Stimulated activated naive CD8-positive, alpha-beta T cell treated with anti-CD3 and anti-CD28 coated beads, Interleukin-15, Interleukin-2, amounts not matched to agents 100 ng/mL and 50 ng/mL, for 24 hours (primary cell): ENCODE results near the gene TSPY1.
"Not testable (repeated sequence)": the region's sequence is repeated elsewhere in the genome, so short reads cannot be mapped to it uniquely, and the experiment has no call there.

Experiments
- H3K27ac Mint-ChIP-seq: one replicate; pipeline ENCODE4 v1.8.0; 2021; ENCODE audit warnings: mild to moderate bottlenecking, mixed read lengths
- H3K27me3 Mint-ChIP-seq: one replicate; pipeline ENCODE4 v1.8.0; 2021; ENCODE audit warnings: mixed read lengths
- H3K36me3 Mint-ChIP-seq: one replicate; pipeline ENCODE4 v1.8.0; 2021; ENCODE audit warnings: low read depth, mixed read lengths
- H3K4me1 Mint-ChIP-seq: one replicate; pipeline ENCODE4 v1.8.0; 2021; ENCODE audit warnings: low read depth, mixed read lengths
- H3K4me3 Mint-ChIP-seq: one replicate; pipeline ENCODE4 v1.8.0; 2021; ENCODE audit warnings: mild to moderate bottlenecking, mixed read lengths
- H3K9me3 Mint-ChIP-seq: one replicate; pipeline ENCODE4 v1.8.0; 2021; ENCODE audit warnings: mixed read lengths

The TSPY1 gene

GRCh38 chrY:9466655-9467054 lies at the start of gene TSPY1:
Gene TSPY1 (plus strand): TSS chrY:9466955. CDS start chrY:9467001, 46 bp downstream.
- not testable (repeated sequence) for H3K36me3 Mint-ChIP-seq, H3K4me3 Mint-ChIP-seq, H3K27me3 Mint-ChIP-seq, H3K27ac Mint-ChIP-seq, H3K9me3 Mint-ChIP-seq, H3K4me1 Mint-ChIP-seq

DNA sequence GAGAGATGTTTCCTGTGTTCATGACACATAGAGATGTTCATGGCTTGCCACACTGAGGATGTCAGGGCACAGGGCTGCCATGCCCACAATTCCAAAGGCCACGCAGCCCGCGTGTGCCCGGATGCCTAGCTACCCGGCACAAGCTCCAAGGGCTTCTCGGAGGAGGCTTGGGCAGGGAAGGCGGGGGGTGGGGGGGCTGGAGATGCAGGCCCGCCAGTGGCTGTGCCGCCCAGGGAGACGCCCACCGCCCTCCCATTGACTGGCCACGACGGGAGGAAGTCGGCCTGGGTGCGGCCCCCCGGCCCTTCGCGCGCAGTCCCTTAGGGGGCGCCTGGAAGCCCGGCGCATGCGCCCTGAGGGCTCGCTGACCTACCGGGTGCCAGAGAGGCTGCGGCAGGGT lies 20.2 kb downstream of the TSPY1 start, which contains the start of gene TSPY9:
TSS of gene TSPY9 (plus strand) at position 301 of the 400 bp plus-strand sequence. CDS start at position 347, 46 bp downstream.
- H3K27ac Mint-ChIP-seq, H3K4me3 Mint-ChIP-seq, H3K27me3 Mint-ChIP-seq, H3K4me1 Mint-ChIP-seq, H3K9me3 Mint-ChIP-seq, H3K36me3 Mint-ChIP-seq: not testable (repeated sequence)

GRCh38 chrY:9504396-9504795 lies 37.6 kb downstream of the TSPY1 start:
- not testable (repeated sequence) for H3K27me3 Mint-ChIP-seq, H3K4me3 Mint-ChIP-seq, H3K27ac Mint-ChIP-seq, H3K4me1 Mint-ChIP-seq, H3K36me3 Mint-ChIP-seq, H3K9me3 Mint-ChIP-seq

DNA sequence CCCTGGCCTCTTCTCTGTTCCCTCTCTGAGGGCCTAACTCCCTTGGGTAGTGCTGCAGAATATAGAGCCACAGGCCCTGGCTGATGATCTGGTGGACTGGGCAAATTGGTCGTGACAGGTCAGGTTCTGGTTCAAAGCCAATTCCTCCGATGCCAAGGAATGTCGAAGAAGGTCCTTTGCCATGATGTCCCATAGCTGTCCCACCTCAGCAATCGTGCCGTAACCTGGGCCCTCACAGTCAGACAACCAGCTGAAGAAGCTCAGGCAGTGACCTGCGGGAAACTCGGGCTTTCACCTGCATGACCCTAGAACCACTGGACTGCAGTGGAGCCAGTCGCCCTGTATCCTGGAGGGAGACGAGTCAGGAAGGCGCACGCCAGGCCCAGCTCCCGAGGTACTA lies 49.5 kb downstream of the TSPY1 start:
- not testable (repeated sequence) for H3K36me3 Mint-ChIP-seq, H3K27me3 Mint-ChIP-seq, H3K27ac Mint-ChIP-seq, H3K4me1 Mint-ChIP-seq, H3K9me3 Mint-ChIP-seq, H3K4me3 Mint-ChIP-seq
